HL-60 (cell line): ENCODE results near the gene AMOT.

Experiments used
- DNase-seq, 2 experiments: peaks; one replicate each; pipeline ENCODE4 v3.0.0-alpha.2; 2010 to 2020; ENCODE audit warnings: low read depth in 1 of 2, low spot score in 1 of 2
- H3K27ac ChIP-seq: fragments of 250-450 bp; sonication (Bioruptor Pico); replicated peaks from 2 replicates; pipeline ENCODE4 v1.5.1; 2020; ENCODE audit warnings: mild to moderate bottlenecking, moderate library complexity
- H3K27me3 ChIP-seq: fragments of 250-450 bp; sonication (Bioruptor Pico); 2 replicates; pipeline ENCODE4 v1.5.1; 2021; ENCODE audit warnings: mild to moderate bottlenecking, moderate library complexity; ENCODE audit not compliant: insufficient read depth, poor library complexity, severe bottlenecking
- H3K4me3 ChIP-seq: replicated peaks from 2 replicates; pipeline ENCODE4 v1.5.1; 2011; ENCODE audit warnings: mild to moderate bottlenecking, control low read depth, low read length; ENCODE audit not compliant: insufficient read depth
- CTCF ChIP-seq: IDR thresholded peaks from one replicate; pipeline ENCODE4 v1.5.1; 2011; ENCODE audit warnings: low read length, control low read depth, inconsistent platforms; ENCODE audit not compliant: insufficient read depth
- GABPA ChIP-seq: IDR thresholded peaks from 2 replicates; pipeline ENCODE4 v1.6.1; 2012; ENCODE audit warnings: low read depth
- POLR2AphosphoS5 ChIP-seq: IDR thresholded peaks from 2 replicates; pipeline ENCODE4 v1.6.1; 2012; ENCODE audit warnings: low read depth
- REST ChIP-seq: IDR thresholded peaks from 2 replicates; pipeline ENCODE4 v1.6.1; 2012; ENCODE audit warnings: low read depth; ENCODE audit not compliant: insufficient replicate concordance
- SPI1 ChIP-seq: IDR thresholded peaks from 2 replicates; pipeline ENCODE4 v1.6.1; 2012; ENCODE audit warnings: low read depth, mild to moderate bottlenecking, borderline replicate concordance

The AMOT gene

GRCh38 chrX:112846782-112847181 lies 6.2 kb upstream of the AMOT start:
- Histone ChIP-seq H3K27ac (no peak overlapping the region), H3K27me3 (no peaks in the 10 kb centered on the region), H3K4me3 (no peak overlapping the region)
- DNase-seq, result no peak
- TF ChIP-seq GABPA (no peak), POLR2AphosphoS5 (no peak), CTCF (no peak), SPI1 (no peak), REST (no peak)

GRCh38 chrX:112846187-112846586 lies 5.6 kb upstream of the AMOT start:
- DNase-seq, result no peak
- TF ChIP-seq GABPA (no peak), POLR2AphosphoS5 (no peak), SPI1 (no peak), CTCF (no peak), REST (no peak)
- H3K4me3 ChIP-seq, result no peak overlapping the region
- H3K27ac ChIP-seq, result no peak overlapping the region
- H3K27me3 ChIP-seq, result no peaks in the 10 kb centered on the region

DNA sequence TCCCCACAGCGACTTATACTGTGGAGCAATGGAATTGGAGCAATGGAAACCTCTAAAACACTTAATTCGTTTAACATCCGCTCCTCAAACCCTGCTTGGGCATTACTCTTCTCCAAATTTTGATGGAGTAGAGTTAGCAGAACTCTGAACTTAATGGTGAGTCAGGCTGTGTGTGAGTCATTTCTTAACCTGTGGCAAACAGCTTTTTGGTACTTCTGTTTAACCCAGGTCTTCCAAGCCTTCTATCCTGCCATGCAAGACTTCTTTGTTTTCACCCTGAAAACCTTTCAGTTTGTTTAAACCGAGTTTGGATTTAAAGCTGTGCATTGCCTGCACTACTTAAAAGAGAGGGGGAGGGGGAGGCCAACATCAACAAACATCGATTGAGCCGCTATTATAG lies 3.6 kb upstream of the AMOT start:
- no peaks in the 10 kb centered on the region for H3K27me3 ChIP-seq
- TF ChIP-seq GABPA (no peak), CTCF (no peak), POLR2AphosphoS5 (no peak), SPI1 (no peak), REST (no peak)
- H3K4me3 ChIP-seq, result no peak overlapping the region
- no peak overlapping the region for H3K27ac ChIP-seq
- DNase-seq, result no peak
